Measurements from ENCODE around the gene IFNGR2.

The IFNGR2 gene, protein sequence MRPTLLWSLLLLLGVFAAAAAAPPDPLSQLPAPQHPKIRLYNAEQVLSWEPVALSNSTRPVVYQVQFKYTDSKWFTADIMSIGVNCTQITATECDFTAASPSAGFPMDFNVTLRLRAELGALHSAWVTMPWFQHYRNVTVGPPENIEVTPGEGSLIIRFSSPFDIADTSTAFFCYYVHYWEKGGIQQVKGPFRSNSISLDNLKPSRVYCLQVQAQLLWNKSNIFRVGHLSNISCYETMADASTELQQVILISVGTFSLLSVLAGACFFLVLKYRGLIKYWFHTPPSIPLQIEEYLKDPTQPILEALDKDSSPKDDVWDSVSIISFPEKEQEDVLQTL

DNA sequence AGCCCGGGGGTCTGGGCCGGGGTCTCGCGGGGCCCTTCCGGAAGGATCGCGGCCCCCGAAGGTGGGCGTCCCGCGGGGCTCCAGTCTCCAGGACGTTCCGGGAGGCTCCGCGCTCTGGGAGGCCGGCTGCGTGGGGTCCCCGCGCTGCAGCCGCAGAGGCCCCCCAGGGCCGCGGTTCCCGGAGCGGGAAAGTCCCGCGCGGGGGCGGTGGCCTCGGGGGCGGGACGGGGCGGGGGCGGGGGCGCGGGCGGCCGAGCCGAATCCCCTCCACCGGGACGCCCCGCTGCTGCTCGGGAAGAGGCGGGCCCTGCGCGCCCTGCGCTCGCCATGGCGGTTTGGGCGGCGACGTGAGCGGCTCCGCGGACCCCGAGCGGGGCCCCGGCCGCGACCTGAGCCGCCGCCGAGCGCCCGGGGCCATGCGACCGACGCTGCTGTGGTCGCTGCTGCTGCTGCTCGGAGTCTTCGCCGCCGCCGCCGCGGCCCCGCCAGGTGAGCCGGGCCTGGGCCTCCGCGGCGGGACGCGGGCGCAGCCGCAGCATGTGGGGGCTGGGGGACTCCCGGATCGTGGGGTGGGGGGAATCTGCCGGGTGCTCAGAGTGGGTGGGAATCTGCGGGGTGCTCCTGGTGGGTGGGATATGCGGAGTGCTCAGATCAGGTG is at the start of gene IFNGR2:
IFNGR2 (plus strand) TSS at position 286 of the 658 bp plus-strand sequence; CDS start at position 417, 131 bp downstream.
- peak; percentile 53 for DNase-seq (ENCODE audit: low spot score)

DNA sequence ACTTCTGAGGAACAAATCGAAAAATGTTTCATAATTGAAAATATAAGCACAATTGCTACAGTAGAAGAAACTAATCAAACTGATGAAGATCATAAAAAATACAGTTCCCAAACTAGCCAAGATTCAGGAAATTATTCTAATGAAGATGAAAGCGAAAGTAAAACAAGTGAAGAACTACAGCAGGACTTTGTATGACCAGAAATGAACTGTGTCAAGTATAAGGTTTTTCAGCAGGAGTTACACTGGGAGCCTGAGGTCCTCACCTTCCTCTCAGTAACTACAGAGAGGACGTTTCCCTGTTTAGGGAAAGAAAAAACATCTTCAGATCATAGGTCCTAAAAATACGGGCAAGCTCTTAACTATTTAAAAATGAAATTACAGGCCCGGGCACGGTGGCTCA is 47.9 kb upstream of the IFNGR2 start:
- no peak for DNase-seq (ENCODE audit: low spot score)

DNA sequence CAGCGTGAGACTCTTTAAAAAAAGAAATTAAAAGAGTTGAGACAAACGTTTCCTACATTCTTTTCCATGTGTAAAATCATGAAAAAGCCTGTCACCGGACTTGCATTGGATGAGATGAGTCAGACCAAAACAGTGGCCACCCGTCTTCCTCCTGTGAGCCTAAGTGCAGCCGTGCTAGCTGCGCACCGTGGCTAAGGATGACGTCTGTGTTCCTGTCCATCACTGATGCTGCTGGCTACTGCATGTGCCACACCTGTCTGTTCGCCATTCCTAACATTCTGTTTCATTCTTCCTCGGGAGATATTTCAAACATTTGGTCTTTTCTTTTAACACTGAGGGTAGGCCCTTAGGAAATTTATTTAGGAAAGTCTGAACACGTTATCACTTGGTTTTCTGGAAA is 47.2 kb upstream of the IFNGR2 start:
- no peak for DNase-seq (ENCODE audit: low spot score)

DNA sequence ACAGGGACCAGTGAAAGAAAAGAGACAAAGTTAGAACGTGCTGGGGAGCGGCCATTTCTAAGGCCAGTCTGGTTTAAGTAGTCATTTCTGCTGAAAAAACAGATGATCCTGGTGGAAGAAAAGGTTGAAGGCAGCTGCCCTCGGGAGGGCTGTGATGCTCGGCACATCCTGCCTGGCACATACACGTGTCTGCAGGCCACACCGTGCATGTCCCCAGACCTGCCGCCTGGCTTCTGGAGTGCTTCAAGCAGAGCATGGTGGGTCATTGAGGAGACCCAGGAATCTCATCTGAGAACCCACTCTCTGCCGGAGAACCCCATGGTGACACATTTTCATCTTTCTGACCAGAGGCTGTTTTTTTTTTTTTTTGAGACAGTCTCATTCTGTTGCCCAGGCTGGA is 46.0 kb upstream of the IFNGR2 start:
- no peak for DNase-seq (ENCODE audit: low spot score)

DNA sequence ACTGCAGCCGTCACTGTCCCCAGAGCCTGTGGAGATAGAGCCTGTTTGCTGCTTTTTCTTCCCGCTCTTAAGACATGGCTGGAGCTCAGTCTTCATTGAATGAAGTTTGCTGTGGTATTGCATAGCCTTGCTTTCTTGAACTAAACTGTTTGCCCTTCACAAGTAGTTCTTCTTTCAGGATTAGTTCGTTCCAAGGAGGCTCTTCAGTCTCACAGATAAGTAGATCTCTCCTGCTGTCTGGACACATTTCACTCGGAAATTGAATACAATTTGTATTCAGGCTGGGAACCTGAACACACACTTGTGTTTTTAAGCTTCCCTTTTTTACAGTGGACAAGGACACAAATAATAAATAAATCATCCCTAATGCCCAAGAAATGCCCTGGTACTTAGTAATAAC is 43.8 kb upstream of the IFNGR2 start:
- DNase-seq (ENCODE audit: low spot score): no peak

DNA sequence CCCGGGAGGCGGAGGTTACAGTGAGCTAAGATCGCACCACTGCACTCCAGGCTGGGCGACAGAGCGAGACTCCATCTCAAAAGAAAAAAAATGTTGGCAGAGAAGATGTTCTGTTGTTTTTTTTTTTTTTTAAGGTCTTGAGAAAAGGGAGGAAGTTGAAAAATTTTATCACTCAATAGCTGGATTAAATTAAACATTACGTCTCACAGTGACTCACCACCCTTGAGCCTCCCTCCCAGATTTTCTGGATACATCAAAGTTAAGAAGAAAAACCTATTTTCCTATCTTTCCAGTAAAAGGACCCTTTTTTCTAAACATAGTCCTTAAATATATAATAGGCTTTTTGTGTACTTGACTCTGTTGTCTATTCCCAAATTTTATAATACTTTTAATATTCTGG is 42.9 kb upstream of the IFNGR2 start:
- no peak for DNase-seq (ENCODE audit: low spot score)

DNA sequence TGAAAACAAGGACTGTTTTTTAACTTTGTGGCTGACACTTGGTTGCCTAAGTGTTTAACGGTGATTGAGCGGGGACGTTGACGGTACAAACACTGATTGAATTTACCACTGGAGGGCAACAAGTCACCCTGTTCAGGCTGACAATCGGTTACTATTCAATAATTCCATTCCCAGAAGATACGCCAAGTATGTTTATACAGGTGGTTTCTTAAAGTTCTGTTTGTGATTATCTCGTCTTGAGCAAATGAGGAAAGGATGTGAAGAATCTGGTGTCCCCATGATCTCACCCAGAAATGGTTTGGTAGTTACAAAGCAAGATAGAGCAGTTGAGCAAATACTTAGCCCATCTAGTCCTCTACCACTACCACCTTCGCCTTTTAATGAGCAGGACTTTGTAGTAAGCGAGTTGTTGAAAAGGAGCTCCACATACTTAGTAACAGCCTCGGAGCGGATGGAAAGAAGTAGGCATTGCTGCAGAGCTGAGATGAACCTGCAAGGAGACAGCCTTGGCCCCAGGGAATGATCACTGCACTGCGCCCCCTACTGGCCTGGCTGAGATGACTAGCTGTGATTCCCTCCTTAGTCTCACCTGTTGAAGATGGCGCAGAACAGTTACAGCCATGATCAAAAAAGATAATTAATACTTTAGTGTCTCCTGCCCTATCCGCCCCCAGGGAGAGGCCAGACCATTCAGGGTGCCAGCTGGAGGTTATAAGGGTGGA is 42.2 kb upstream of the IFNGR2 start:
- DNase-seq (ENCODE audit: low spot score): peak; percentile 88

DNA sequence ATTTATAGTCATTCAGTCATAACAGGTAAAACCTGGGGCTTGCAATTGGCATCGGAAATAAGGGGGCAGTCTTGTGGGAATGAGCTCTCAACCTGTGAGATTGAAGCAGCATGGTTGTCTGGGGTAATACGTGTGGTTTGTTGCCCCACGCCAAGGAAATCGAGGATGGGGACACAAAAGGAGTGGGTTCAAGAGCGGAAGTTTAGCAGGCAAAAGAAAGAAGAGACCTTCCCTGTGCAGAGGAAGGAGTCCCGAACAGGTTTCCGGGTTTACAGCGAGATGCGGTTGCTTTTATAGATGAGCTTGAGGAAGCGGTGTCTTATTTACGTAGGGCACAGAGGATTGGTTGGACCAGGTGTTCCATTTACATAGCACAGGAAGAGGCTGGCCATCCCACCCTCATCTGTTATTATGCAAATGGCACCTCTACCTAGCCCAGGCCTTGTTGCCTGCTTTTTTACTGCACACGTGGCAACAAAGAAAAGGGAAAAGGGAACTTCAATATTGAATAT is 41.1 kb upstream of the IFNGR2 start:
- peak; percentile 92 for DNase-seq (ENCODE audit: low spot score)

DNA sequence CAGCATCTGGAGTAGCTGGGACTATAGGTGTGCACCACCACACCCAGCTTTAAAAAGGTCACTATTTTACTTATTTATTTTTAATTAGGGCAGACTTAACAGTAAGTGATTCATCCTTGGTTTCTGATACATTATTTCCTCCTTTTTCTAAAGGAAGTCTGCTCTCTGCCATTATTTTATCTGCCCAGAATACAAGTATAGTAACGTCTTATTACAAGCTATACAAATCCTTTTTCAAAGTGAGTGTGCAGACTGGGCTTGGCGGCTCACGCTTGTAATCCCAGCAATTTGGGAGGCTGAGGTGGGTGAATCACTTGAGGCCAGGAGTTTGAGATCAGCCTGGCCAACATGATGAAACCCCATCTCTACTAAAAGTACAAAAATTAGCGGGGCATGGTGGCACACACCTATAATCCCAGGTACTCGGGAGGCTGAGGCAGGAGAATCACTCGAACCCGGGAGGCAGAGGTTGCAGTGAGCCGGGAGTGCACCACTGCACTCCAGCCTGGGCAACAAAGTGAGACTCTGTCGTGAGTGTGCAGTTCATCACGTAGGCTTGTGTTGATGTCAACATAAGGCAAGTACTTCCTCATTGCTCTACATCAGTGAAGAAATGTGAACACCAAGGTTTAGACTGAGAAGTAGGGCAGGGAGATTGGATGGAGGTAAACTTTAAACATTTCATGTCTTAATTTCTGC is 39.2 kb upstream of the IFNGR2 start:
- peak; percentile 48 for DNase-seq (ENCODE audit: low spot score)

DNA sequence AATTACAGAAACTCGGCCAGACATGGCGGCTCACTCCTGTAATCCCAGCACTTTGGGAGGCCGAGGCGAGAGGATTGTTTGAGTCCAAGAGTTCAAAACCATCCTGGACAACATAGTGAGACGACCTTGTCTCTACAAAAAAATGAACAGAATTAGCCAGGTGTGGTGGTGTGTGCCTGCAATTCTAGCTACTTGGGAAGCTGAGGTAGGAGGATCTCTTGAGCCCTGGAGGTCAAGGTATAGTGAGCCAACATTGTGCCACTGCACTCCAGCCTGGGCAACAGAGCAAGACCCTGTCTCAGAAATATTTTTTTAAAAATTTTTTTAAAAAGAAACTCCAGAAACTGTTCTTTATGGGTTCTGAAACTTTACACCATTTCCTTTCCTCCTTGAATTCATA is 38.4 kb upstream of the IFNGR2 start:
- no peak for DNase-seq (ENCODE audit: low spot score)

DNA sequence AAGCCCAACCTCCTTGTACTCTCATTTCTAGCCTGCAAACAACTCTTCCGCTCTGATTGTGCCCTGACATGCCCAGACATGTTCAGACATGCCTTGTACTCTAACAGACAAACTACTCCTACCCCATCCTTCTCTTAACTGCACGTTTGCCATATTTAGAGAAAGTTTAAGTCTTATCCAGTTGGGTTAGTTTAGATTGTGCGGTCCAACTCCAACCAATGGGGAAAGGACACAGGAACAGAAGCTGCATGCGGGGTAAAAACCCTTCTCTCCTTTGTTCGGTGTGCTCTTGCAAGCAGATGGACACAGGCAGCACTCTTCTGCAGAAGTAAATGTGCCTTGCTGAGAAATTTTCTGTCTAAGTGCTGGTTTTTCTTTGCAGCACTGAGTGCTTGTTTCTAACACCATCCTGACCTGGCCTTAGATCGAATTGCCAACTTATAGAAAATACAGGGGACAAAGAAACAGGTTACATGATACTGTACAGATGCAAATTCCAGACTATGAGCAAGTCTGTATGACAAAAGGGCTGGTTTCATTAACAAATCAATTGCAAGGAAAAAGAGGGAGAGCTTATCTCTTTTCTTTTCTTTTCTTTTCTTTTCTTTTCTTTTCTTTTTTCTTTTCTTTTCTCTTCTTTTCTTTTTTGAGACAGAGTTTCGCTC is 35.8 kb upstream of the IFNGR2 start:
- no peak for DNase-seq (ENCODE audit: low spot score)

DNA sequence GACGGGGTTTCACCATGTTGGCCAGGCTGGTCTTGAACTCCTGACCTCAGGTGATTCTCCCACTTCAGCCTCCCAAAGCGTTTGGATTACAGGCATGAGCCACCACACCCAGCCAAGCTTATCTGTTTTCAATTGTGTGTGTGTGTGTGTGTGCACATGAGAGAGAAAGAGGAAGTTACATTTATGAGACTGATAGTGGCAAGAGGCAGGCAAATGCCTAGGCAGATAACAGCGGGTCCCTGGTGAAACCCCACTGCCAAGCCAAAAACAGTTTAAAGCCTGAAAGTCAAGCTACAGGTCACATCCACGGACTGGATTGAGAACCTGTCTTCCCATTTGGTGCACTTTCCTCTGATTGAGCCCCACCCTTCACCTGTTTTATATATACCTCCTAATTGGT is 35.1 kb upstream of the IFNGR2 start:
- DNase-seq (ENCODE audit: low spot score): peak; percentile 46

DNA sequence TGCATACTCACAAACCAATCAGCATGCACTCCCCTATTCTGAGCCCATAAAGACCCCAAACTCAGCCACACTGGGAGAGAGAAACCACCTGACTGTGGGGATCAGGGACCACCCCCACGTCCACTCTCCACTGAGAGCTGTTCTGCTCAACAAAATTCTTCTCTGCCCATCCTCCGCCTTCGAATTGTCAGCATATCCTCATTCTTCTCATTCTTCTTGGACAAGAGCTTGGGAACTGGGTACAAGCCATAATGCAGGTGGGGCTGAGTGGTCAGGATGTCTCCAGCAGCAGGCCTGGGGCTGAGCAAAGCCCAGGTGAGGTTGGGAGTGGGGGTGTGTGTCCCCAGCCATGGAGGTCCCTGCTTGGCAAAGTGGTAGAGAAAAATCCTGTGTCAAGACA is 34.6 kb upstream of the IFNGR2 start:
- no peak for DNase-seq (ENCODE audit: low spot score)

DNA sequence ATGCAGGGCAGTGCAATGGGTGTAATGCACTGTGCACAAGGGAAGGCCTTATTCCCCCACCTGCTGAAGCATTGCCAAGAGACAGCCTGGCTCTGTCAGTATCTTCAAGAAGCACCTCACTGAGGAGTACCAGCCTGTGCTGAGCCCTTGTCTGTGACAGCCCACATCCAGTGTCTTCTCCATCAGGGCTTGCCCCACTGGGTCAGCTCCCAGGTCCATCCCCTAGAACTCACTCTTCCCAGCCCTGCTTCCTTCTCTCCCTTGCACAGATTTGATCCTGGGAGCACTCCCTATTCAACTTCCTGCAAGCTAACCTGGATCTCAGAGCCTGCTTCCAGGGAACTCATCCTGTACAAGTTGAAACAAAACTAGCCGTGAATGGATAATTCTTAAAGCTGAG is 33.6 kb upstream of the IFNGR2 start:
- no peak for DNase-seq (ENCODE audit: low spot score)

DNA sequence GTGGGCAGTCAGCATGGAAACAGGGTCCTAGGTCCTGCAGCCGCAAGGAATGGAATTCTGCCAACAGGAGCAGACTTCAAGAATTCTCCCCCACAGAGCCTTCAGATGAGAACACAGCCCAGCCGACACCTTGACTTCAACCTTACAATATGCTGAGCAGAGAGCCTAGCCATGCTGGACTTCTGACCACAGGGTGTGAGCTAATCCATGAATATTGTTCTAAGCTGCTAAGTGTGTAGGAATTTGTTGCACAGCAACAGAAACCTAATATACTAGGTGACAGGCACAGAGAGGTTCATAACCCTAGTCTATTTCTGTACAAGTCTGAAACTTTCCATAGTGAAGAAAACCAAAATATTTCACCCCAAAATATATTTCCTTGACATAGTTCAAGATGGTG is 32.9 kb upstream of the IFNGR2 start:
- DNase-seq (ENCODE audit: low spot score): no peak

DNA sequence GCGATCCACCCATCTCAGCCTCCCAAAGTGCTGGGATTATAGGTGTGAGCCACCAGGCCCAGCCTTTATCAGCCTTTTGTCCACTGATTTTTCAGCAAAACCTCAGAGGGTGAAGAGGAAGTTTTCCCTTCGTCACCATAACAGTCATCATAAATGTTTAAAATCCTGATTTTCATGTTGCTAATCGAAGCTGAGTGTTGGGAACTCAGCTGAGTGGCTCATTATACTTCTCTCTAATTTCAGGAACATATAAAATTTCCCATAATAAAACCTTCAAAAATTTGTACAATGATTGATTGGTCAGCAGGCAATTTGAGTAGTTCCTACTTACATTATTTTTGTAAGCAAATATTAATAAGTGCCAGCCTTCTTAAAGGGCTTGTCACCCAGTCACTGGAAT is 31.8 kb upstream of the IFNGR2 start:
- no peak for DNase-seq (ENCODE audit: low spot score)

DNA sequence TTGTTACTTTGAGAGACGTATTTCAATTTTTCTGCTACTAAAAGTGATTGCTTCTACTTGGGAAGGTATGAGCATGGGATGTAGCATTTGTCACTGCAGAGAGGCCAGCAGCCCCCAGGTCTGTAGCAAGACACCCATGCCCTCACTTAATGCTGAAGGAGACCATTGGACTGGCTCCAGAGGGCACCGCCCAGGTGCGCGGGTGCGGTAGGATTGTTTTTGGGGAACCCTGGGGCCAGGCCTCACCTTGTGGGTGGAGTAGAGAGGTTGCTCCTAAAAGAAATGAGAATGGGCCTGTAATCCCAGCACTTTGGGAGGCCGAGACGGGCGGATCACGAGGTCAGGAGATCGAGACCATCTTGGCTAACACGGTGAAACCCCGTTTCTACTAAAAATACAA is 30.6 kb upstream of the IFNGR2 start:
- no peak for DNase-seq (ENCODE audit: low spot score)

DNA sequence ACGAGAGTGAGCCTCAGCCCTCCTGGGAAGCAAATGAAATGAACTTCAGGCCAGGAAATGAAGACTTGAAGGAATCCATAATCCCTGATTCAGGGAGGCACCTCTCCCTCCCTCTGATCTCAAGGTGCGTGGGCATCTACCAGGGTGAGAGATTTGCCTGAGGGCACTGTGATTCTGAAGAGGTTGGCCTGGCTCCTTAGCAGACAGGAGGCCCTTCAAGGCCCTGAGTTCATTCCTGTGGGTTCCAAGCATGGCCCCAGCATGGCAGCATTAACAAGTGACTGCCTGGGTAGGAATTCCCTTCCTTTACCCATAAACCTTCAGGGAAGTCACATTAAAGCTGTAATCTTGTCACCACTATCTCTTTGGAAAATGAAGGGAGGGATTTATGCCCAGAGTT is 29.8 kb upstream of the IFNGR2 start:
- DNase-seq (ENCODE audit: low spot score): no peak

DNA sequence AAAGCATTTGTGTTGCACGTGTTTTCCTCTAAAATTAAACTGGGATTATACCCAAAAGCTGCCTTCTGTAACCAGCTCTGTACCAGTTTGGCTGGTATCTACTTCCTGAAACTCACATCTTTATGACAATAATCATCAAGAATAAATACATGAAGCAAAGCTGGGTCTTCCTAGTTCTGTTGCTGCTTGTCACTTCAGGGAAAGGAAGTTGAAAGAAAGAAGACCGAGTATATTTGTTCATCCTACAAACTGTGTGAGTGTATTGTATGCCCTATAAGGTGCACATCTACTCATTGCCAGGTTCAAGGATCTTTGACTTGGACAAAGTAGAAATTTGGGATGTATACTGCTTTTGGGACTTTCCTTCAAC is 29.1 kb upstream of the IFNGR2 start:
- DNase-seq (ENCODE audit: low spot score): no peak

DNA sequence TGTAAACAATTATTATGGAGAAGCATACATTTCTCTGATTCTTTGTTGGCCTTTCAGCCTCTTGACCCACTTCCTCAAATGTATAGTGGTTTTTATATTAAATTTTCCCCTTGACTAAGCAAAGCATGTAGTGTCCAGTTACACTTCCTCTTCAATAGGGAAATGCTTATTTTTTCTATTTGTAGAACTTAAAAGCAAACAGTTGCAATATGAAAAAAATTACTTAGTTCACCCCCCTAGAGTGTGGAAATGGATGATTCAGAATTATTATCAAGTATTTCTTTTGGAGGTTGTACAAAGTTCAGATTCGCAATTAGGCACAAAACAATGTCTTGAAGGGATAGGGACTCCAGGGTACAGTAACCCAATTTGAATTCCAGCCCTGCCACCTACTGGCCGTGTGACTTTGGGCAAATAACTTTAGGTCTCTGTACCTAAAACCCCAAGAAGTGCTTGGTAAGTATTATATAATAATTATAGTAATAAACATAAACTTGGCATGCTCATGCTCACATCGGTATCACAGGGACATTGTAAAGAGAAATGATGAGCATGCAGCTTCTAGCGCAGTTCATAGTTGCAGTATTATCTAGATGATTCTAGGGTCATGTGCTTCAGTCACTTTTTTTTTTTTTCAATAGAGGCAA is 28.6 kb upstream of the IFNGR2 start:
- peak; percentile 88 for DNase-seq (ENCODE audit: low spot score)

DNA sequence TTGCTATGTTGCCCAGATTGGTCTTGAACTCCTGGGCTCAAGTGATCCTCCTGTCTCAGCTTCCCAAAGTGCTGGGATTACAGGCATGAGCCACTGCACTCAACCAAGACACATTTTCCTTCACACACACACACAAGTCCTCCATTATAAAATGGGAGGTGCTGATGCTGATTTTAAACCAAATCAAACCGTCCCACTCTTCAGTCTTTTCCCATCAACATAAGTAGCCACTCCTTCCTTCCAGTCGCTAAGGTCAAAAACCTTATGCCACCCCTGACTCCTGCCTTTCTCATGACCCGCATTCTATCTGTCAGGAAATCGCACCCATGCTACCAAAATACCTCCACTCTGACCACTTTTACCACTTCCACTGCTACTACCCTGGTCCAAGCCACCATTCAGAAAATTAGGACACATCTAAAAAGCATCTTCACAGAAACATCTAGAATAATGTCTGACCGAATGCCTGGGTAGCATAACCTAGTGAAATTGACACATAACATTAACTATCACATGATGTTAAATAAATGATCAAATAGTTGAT is 28.0 kb upstream of the IFNGR2 start:
- DNase-seq (ENCODE audit: low spot score): no peak
